Measurements from ENCODE around the gene GPC6. TPM values are rescaled to one million over a fixed set of nuclear protein-coding genes. Genes with fewer than 3 reads are reported as not detected.

GPC6 gene
- polyA plus RNA-seq, 1 donor (not counting 4 experiments of a cell fraction or from before 2014, with no cell fraction given): 0.42 TPM

DNA sequence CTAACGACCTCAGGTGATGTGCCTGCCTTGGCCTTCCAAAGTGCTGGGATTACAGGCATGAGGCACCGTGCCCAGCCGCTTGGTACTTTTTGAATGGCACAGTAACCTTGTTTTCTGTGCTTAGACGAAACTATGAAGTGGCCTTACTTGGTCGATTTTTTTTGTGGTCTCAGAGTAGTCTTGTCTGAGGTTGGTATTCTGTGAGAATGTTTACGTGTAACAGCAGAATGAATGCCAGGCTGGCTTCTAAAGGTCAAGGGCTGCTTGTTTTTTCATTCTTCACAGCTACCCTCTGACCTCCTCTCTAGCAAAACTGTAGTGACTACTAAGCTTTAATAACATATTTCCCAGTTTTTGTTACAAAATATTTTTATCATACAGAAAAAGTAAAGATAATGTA lies 313.3 kb downstream of the GPC6 start:
- DNase-seq (ENCODE audit: low read depth, low spot score): no peak
- no peaks in the 10 kb centered on the region for H3K27me3 ChIP-seq (ENCODE audit: control insufficient read depth, extremely low read depth, insufficient read depth, low read length)
- no peaks in the 10 kb centered on the region for H3K9me3 ChIP-seq (ENCODE audit: control insufficient read depth, low read depth, low read length)
- H3K9me1 ChIP-seq (ENCODE audit: control insufficient read depth, extremely low read depth, insufficient read depth, low read length): no peaks in the 10 kb centered on the region
- no peaks in the 10 kb centered on the region for H3K4me1 ChIP-seq (ENCODE audit: control insufficient read depth, extremely low read depth, insufficient read depth, low read length)
- no peak overlapping the region for H3K9ac ChIP-seq (ENCODE audit: control insufficient read depth, extremely low read depth, insufficient read depth, low read length)
- TF ChIP-seq, protein P1, sequence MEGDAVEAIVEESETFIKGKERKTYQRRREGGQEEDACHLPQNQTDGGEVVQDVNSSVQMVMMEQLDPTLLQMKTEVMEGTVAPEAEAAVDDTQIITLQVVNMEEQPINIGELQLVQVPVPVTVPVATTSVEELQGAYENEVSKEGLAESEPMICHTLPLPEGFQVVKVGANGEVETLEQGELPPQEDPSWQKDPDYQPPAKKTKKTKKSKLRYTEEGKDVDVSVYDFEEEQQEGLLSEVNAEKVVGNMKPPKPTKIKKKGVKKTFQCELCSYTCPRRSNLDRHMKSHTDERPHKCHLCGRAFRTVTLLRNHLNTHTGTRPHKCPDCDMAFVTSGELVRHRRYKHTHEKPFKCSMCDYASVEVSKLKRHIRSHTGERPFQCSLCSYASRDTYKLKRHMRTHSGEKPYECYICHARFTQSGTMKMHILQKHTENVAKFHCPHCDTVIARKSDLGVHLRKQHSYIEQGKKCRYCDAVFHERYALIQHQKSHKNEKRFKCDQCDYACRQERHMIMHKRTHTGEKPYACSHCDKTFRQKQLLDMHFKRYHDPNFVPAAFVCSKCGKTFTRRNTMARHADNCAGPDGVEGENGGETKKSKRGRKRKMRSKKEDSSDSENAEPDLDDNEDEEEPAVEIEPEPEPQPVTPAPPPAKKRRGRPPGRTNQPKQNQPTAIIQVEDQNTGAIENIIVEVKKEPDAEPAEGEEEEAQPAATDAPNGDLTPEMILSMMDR (optimal IDR thresholded peaks at IDR 0.05 in 1 of 3, IDR thresholded peaks at IDR 0.05 in 1 of 3, conservative IDR thresholded peaks at IDR 0.05 in 1 of 3; ENCODE audit: extremely low read depth in 1 of 3, insufficient read depth in 2 of 3, low read length in 3 of 3): no peak
- TF ChIP-seq EZH2 (IDR thresholded peaks at IDR 0.05; ENCODE audit: low read length): no peak
- no peaks in the 10 kb centered on the region for H4K20me1 ChIP-seq (ENCODE audit: control insufficient read depth, extremely low read depth, insufficient read depth, low read length)
- no peak overlapping the region for H3K27ac ChIP-seq (ENCODE audit: control insufficient read depth, insufficient read depth, low read length)
- no peaks in the 10 kb centered on the region for H3K79me2 ChIP-seq (ENCODE audit: control insufficient read depth, insufficient read depth, low read length)
- dilution Hi-C loops (cut with MboI; ENCODE audit: extremely low pct_ligation_motif_present, low sequenced_read_pairs): no loop called here
- H3K4me3 ChIP-seq (ENCODE audit: control insufficient read depth in 2 of 3, extremely low read depth in 1 of 3, insufficient read depth in 2 of 3, low read depth in 1 of 3, low read length in 3 of 3): no peak overlapping the region
- no peak overlapping the region for H2AFZ ChIP-seq (ENCODE audit: control insufficient read depth, low read length)
- H3K4me2 ChIP-seq (ENCODE audit: control insufficient read depth, extremely low read depth, insufficient read depth, low read depth, low read length): no peak overlapping the region
- FAIRE-seq: no peak
- H3K36me3 ChIP-seq (ENCODE audit: control insufficient read depth in 2 of 2, extremely low read depth in 1 of 2, insufficient read depth in 2 of 2, low read length in 2 of 2): no peaks in the 10 kb centered on the region

DNA sequence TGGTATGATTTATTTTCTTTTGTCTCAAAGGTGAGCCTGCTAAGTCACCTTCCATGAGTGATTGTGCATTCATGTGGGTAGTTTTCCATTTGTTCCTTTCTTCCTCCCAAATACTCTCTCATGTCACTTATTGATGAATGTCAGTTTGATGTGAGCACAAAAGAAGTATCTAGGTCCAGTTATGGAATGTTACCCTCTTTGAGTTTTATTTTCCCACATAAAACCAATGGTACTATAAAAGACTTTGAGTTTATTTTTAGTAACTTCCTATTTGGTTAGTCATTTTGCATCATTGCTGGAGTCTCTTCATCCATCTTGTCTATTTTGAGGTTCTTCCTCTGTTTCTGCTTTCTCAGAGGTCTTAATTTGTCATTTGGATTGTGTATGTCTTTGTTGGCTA lies 321.3 kb downstream of the GPC6 start:
- no peak overlapping the region for H2AFZ ChIP-seq (ENCODE audit: control insufficient read depth, low read length)
- no peaks in the 10 kb centered on the region for H3K79me2 ChIP-seq (ENCODE audit: control insufficient read depth, insufficient read depth, low read length)
- no peaks in the 10 kb centered on the region for H3K4me1 ChIP-seq (ENCODE audit: control insufficient read depth, extremely low read depth, insufficient read depth, low read length)
- dilution Hi-C loops (cut with MboI; ENCODE audit: extremely low pct_ligation_motif_present, low sequenced_read_pairs): no loop called here
- no peak overlapping the region for H3K27ac ChIP-seq (ENCODE audit: control insufficient read depth, insufficient read depth, low read length)
- no peaks in the 10 kb centered on the region for H3K36me3 ChIP-seq (ENCODE audit: control insufficient read depth in 2 of 2, extremely low read depth in 1 of 2, insufficient read depth in 2 of 2, low read length in 2 of 2)
- no peaks in the 10 kb centered on the region for H3K27me3 ChIP-seq (ENCODE audit: control insufficient read depth, extremely low read depth, insufficient read depth, low read length)
- no peak overlapping the region for H3K4me3 ChIP-seq (ENCODE audit: control insufficient read depth in 2 of 3, extremely low read depth in 1 of 3, insufficient read depth in 2 of 3, low read depth in 1 of 3, low read length in 3 of 3)
- no peaks in the 10 kb centered on the region for H3K9me3 ChIP-seq (ENCODE audit: control insufficient read depth, low read depth, low read length)
- no peaks in the 10 kb centered on the region for H3K9me1 ChIP-seq (ENCODE audit: control insufficient read depth, extremely low read depth, insufficient read depth, low read length)
- DNase-seq (ENCODE audit: low read depth, low spot score) (no peak), FAIRE-seq (no peak)
- no peak overlapping the region for H3K9ac ChIP-seq (ENCODE audit: control insufficient read depth, extremely low read depth, insufficient read depth, low read length)
- no peak overlapping the region for H3K4me2 ChIP-seq (ENCODE audit: control insufficient read depth, extremely low read depth, insufficient read depth, low read depth, low read length)
- TF ChIP-seq, protein P1 (optimal IDR thresholded peaks at IDR 0.05 in 1 of 3, IDR thresholded peaks at IDR 0.05 in 1 of 3, conservative IDR thresholded peaks at IDR 0.05 in 1 of 3; ENCODE audit: extremely low read depth in 1 of 3, insufficient read depth in 2 of 3, low read length in 3 of 3): no peak
- no peak for TF ChIP-seq EZH2 (IDR thresholded peaks at IDR 0.05; ENCODE audit: low read length)
- H4K20me1 ChIP-seq (ENCODE audit: control insufficient read depth, extremely low read depth, insufficient read depth, low read length): no peaks in the 10 kb centered on the region

Data from keratinocyte (primary cell).